SIG-M5 (cell line): ENCODE results near the gene CST1.

Experiments used
- DNase-seq: peaks from one replicate; lab custom pipeline; 2025; lab: John Stamatoyannopoulos, UW

The CST1 gene

DNA sequence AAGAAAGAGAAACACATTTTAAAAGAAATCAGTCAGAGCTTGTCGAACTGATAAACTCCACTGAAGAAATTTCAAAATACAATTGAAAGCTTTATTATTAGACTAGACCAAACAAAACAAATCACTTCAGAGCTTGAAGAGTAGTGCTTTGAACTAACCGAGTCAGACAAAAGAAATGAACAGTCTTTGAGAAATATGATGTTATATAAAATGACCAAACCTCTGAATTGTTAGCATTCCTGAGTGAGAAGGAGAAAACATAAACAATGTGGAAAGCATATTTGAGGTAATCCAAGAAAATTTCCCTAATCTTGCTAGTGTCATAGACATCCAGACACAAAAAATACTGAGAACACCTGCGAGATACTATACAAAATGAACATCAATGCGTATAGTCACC, 48.7 kb downstream of the CST1 start:
- no peak for DNase-seq

DNA sequence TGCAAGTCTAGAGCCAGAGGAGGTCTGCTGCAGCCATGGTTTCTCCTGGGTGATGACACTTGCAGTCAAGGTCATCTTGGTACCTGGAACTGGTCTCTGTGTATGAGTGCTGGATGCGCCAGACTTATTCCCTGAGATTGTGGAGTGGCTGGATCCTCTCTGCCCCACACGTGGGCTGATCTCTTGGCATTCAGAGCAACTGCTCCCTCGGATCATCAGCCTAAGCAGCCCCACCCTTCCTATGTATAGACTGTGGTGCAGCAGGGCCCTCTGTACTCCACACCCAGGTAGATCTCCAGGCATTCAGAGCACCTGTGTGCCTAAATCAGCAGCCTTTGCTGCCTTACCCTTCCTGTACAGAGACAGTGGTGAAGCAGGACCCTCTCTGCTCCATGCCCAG, 49.8 kb downstream of the CST1 start:
- no peak for DNase-seq

DNA sequence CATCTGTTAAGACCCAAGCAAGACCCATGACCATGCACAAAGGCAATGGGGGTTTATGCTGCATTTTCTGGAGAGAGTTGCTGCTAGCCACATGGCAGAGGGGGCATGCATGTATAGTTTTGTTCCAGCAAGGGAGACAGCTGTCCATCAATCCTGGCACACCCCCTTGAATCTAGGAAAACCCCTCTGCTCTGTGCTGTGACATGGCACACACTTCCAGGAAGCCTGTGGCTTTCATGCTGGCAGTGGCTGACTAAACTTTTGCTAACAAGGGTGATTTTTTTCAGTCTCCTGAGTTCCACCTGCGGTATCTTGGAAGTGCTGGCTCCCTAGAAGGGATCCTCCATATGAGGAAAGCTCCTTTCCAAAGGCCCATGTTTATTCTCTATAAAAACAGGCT, 52.8 kb downstream of the CST1 start:
- DNase-seq: no peak
